SU-DHL-6 (cell line): ENCODE results near the gene UTP20.

ENCODE experiments used
- EZH2phosphoT487 ChIP-seq: fragments of 200-600 bp; sonication (generic), shearing (Covaris generic); conservative IDR thresholded peaks from 2 replicates; pipeline ENCODE4 v1.6.1; 2018; ENCODE audit warnings: mild to moderate bottlenecking, antibody characterized with exemption, low read length, moderate library complexity, mixed read lengths
- TF ChIP-seq, protein P1 (sequence below): fragments of 200-600 bp; sonication (generic); IDR thresholded peaks from one replicate; pipeline ENCODE4 v1.5.1; 2017; ENCODE audit warnings: antibody characterized with exemption, mild to moderate bottlenecking, low read length, moderate library complexity; ENCODE audit not compliant: insufficient read depth, poor library complexity, severe bottlenecking

DNA sequence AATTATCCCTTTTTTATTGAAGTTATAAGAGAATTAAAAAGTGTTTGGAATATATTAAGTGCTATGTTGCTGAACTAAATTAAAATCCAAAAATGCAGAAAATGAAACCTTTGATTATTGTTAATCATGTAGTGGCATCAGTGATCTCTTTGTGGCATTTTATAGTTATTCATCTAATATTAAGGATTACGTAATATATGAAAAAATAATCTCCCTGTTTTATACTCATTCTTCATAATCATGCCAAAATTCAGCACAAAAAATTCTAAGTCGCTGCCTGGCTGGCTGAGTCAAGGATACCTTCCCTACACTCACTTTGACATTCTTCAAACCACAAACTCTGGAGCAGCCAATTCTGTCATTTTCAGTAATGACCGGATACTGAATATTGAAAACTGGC lies 64.0 kb downstream of the UTP20 start:
- TF ChIP-seq, protein P1, sequence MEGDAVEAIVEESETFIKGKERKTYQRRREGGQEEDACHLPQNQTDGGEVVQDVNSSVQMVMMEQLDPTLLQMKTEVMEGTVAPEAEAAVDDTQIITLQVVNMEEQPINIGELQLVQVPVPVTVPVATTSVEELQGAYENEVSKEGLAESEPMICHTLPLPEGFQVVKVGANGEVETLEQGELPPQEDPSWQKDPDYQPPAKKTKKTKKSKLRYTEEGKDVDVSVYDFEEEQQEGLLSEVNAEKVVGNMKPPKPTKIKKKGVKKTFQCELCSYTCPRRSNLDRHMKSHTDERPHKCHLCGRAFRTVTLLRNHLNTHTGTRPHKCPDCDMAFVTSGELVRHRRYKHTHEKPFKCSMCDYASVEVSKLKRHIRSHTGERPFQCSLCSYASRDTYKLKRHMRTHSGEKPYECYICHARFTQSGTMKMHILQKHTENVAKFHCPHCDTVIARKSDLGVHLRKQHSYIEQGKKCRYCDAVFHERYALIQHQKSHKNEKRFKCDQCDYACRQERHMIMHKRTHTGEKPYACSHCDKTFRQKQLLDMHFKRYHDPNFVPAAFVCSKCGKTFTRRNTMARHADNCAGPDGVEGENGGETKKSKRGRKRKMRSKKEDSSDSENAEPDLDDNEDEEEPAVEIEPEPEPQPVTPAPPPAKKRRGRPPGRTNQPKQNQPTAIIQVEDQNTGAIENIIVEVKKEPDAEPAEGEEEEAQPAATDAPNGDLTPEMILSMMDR, result no peak
- no peak for TF ChIP-seq EZH2phosphoT487
